Fibroblast of lung (primary cell): ENCODE measurements around the gene MACC1. TPM values are rescaled to one million over a fixed set of nuclear protein-coding genes. Genes with fewer than 3 reads are reported as not detected.

Source experiments
- DNase-seq, 2 donors: peaks; one replicate each; pipeline versions ENCODE4 v3.0.0 to v3.0.0-alpha.2; 2010; ENCODE audit warnings: low read depth in 2 of 2
- H2AFZ ChIP-seq: 2 replicates; pipeline ENCODE4 v1.5.1; 2012; ENCODE audit warnings: low read length, control low read depth, inconsistent platforms
- H3K27ac ChIP-seq: 2 replicates; pipeline ENCODE4 v1.5.1; 2011; ENCODE audit warnings: low read length, control low read depth; ENCODE audit not compliant: insufficient read depth
- H3K27me3 ChIP-seq: 2 replicates; pipeline ENCODE4 v1.5.1; 2011; ENCODE audit warnings: mild to moderate bottlenecking, low read length; ENCODE audit not compliant: control insufficient read depth, insufficient read depth
- H3K36me3 ChIP-seq: 2 replicates; pipeline ENCODE4 v1.5.1; 2011; ENCODE audit warnings: low read length; ENCODE audit not compliant: control insufficient read depth, insufficient read depth
- H3K4me1 ChIP-seq: 2 replicates; pipeline ENCODE4 v1.5.1; 2011; ENCODE audit warnings: low read length; ENCODE audit not compliant: control insufficient read depth, insufficient read depth; ENCODE audit errors: extremely low read depth
- H3K4me2 ChIP-seq: 2 replicates; pipeline ENCODE4 v1.5.1; 2011; ENCODE audit warnings: low read length, control low read depth; ENCODE audit not compliant: insufficient read depth; ENCODE audit errors: extremely low read depth
- H3K4me3 ChIP-seq, 4 experiments: fragments of 200-600 bp in 1 of 4; sonication (generic) in 1 of 4; replicated peaks in 1 of 4; 2 replicates each; pipeline ENCODE4 v1.5.1; 2011 to 2016; ENCODE audit warnings: low read length in 4 of 4, low read depth in 3 of 4, mild to moderate bottlenecking in 3 of 4, control low read depth in 2 of 4, inconsistent platforms in 1 of 4, mixed read lengths in 1 of 4; ENCODE audit not compliant: insufficient read depth in 1 of 4; ENCODE audit errors: control extremely low read depth in 1 of 4
- H3K79me2 ChIP-seq: 2 replicates; pipeline ENCODE4 v1.5.1; 2012; ENCODE audit warnings: mild to moderate bottlenecking, low read length, inconsistent platforms; ENCODE audit not compliant: control insufficient read depth, insufficient read depth
- H3K9ac ChIP-seq: 2 replicates; pipeline ENCODE4 v1.5.1; 2011; ENCODE audit warnings: mild to moderate bottlenecking, low read length, control low read depth; ENCODE audit not compliant: insufficient read depth
- H3K9me3 ChIP-seq: 2 replicates; pipeline ENCODE4 v1.5.1; 2012; ENCODE audit warnings: low read depth, low read length; ENCODE audit not compliant: control insufficient read depth, insufficient read depth
- H4K20me1 ChIP-seq: 2 replicates; pipeline ENCODE4 v1.5.1; 2011; ENCODE audit warnings: low read length; ENCODE audit not compliant: control insufficient read depth, insufficient read depth; ENCODE audit errors: extremely low read depth
- EZH2 ChIP-seq: IDR thresholded peaks from 2 replicates; pipeline ENCODE4 v1.5.1; 2012; ENCODE audit warnings: low read length, control low read depth, mild to moderate bottlenecking; ENCODE audit errors: missing control alignments
- polyA plus RNA-seq, 2 donors: library from polyadenylated mRNA; depleted of rRNA in 1 of 2; stranded (reverse) in 1 of 2; unstranded in 1 of 2; fragments of >200 nt; gene quantifications; 2 replicates each; pipeline ENCODE4 v1.2.1, GENCODE V29; 2011 to 2012; ENCODE audit warnings: missing spikeins in 1 of 2
- total RNA-seq: library from RNA; depleted of rRNA; stranded (reverse); fragments of >200 nt; gene quantifications from 2 replicates; pipeline ENCODE4 v1.2.1, GENCODE V29; 2014
- TF ChIP-seq, protein P1 (sequence below), 2 donors: IDR thresholded peaks in 1 of 2; conservative IDR thresholded peaks in 1 of 2; 1 replicate in 1 of 2; 2 replicates in 1 of 2; pipeline ENCODE4 v1.5.1; 2011 to 2012; ENCODE audit warnings: low read length in 2 of 2, control low read depth in 1 of 2, inconsistent platforms in 1 of 2, low read depth in 1 of 2, mild to moderate bottlenecking in 1 of 2

Gene MACC1
- total and polyA plus RNA-seq, 2 donors (not counting 1 experiment from before 2014, with no cell fraction given) = under 0.01 to 0.33 TPM

DNA sequence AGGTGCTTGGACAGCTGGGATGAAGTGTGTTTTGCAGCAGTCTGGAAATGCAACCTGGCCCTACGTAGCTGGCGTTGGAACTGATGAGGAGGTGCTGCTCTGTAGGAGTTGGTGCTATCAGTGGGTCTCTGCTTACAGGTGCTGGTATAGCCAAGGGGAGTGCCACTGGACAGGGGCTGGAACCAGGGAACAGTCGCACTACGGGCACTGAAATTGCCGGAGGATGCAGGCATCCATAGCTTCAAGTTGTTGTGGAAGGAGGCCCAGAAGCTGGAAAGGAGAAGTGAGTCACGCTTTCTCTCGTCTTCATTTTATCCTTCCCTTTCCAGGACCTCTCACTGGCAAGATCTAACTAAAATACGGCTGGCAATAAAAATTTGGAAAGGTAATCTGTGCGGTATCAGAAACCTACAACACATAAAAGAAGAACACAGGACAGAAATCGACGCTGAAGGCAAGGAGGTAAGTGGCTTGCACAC is 25.8 kb downstream of the MACC1 start:
- H3K4me2 ChIP-seq = no peak overlapping the region
- H4K20me1 ChIP-seq = no peaks in the 10 kb centered on the region
- no peaks in the 10 kb centered on the region for H3K79me2 ChIP-seq
- no peaks in the 10 kb centered on the region for H3K27me3 ChIP-seq
- DNase-seq = no peak
- H3K27ac ChIP-seq = no peak overlapping the region
- TF ChIP-seq, protein P1, sequence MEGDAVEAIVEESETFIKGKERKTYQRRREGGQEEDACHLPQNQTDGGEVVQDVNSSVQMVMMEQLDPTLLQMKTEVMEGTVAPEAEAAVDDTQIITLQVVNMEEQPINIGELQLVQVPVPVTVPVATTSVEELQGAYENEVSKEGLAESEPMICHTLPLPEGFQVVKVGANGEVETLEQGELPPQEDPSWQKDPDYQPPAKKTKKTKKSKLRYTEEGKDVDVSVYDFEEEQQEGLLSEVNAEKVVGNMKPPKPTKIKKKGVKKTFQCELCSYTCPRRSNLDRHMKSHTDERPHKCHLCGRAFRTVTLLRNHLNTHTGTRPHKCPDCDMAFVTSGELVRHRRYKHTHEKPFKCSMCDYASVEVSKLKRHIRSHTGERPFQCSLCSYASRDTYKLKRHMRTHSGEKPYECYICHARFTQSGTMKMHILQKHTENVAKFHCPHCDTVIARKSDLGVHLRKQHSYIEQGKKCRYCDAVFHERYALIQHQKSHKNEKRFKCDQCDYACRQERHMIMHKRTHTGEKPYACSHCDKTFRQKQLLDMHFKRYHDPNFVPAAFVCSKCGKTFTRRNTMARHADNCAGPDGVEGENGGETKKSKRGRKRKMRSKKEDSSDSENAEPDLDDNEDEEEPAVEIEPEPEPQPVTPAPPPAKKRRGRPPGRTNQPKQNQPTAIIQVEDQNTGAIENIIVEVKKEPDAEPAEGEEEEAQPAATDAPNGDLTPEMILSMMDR (conservative IDR thresholded peaks at IDR 0.05 in 1 of 2, IDR thresholded peaks at IDR 0.05 in 1 of 2; ENCODE audit: low read depth in 1 of 2, low read length in 2 of 2) = no peak
- no peak for TF ChIP-seq EZH2
- H3K9ac ChIP-seq = no peak overlapping the region
- no peaks in the 10 kb centered on the region for H3K9me3 ChIP-seq
- no peaks in the 10 kb centered on the region for H3K36me3 ChIP-seq
- no peaks in the 10 kb centered on the region for H3K4me1 ChIP-seq
- no peak overlapping the region for H2AFZ ChIP-seq
- H3K4me3 ChIP-seq = no peak overlapping the region

DNA sequence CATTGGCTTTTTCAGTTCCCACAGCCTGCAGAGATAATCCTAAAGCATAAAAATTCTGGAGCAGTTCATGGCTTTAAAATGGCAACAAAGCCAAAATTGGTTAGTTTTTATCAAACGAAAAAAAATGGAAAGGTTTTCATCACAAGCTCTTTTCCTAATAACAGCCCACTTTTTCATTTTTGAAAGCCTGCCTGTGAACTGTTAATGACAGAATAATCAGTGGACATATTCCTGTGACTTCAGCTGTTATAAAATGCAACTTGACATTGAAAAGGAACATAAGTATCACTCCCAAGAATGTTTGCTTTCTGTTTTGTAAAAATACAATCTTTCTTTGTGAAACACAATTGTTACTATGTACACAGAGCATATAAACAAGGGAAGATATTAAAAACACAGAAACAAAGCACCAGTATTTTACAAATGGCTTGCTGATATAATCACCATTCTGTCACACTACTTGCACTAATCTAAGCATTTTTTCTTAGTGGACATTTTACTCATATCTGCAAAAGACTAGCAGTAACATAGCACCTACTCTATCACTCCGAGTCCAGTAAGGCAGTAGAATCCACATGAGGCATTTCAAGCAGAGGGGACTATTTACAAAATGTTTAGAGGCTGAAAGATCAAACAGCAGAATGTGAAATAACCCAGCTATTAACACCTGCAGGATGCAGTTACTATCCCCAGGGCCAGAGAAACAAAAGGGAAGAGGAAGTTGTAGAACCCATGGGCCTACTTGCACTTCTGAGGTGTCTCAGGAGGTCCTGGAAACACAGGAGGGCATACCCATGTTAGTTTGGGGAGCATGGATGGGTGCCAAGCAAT is 26.4 kb downstream of the MACC1 start:
- no peak for TF ChIP-seq EZH2
- TF ChIP-seq, protein P1 (conservative IDR thresholded peaks at IDR 0.05 in 1 of 2, IDR thresholded peaks at IDR 0.05 in 1 of 2; ENCODE audit: low read depth in 1 of 2, low read length in 2 of 2) = no peak
- H4K20me1 ChIP-seq = no peaks in the 10 kb centered on the region
- H3K27me3 ChIP-seq = no peaks in the 10 kb centered on the region
- no peak overlapping the region for H3K4me2 ChIP-seq
- no peak overlapping the region for H3K27ac ChIP-seq
- no peak for DNase-seq
- H3K9ac ChIP-seq = no peak overlapping the region
- no peaks in the 10 kb centered on the region for H3K79me2 ChIP-seq
- no peaks in the 10 kb centered on the region for H3K36me3 ChIP-seq
- H3K4me3 ChIP-seq = no peak overlapping the region
- no peak overlapping the region for H2AFZ ChIP-seq
- no peaks in the 10 kb centered on the region for H3K4me1 ChIP-seq
- H3K9me3 ChIP-seq = no peaks in the 10 kb centered on the region

DNA sequence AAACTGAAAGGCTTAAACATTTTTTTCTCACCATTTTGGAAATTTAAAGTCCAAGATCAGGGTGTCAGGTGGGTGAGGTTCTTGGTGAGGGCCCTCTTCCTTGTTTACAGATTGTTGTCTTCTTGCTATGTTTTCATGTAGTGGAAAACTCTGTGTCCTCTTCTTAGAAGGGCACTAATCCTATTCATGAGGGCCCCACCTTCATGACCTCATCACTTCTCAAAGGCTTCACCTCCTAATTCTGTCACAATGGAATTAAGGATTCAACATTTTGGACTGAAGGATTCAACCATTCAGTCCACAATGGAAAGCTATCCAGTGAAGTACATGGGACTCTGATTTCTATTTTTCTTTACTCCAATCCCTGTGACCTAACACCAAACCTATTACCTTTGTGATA is 27.3 kb downstream of the MACC1 start:
- Histone ChIP-seq H4K20me1 (no peaks in the 10 kb centered on the region), H3K4me1 (no peaks in the 10 kb centered on the region), H3K4me3 (no peak overlapping the region), H3K4me2 (no peak overlapping the region), H2AFZ (no peak overlapping the region), H3K79me2 (no peaks in the 10 kb centered on the region), H3K9ac (no peak overlapping the region), H3K36me3 (no peaks in the 10 kb centered on the region), H3K9me3 (no peaks in the 10 kb centered on the region), H3K27me3 (no peaks in the 10 kb centered on the region), H3K27ac (no peak overlapping the region)
- no peak for TF ChIP-seq EZH2
- TF ChIP-seq, protein P1 (conservative IDR thresholded peaks at IDR 0.05 in 1 of 2, IDR thresholded peaks at IDR 0.05 in 1 of 2; ENCODE audit: low read depth in 1 of 2, low read length in 2 of 2) = no peak
- no peak for DNase-seq
